ENCODE results near the gene TNRC18.

The TNRC18 gene

GRCh38 chr7:5435291-5436002, 11.8 kb upstream of the TNRC18 start:
- DNase-seq (ENCODE audit: low read depth): no peak

GRCh38 chr7:5433181-5433580, 9.5 kb upstream of the TNRC18 start:
- TF ChIP-seq CTCF (conservative IDR thresholded peaks at IDR 0.05; ENCODE audit: control insufficient read depth, insufficient read depth, low read depth, low read length): no peak
- DNase-seq (ENCODE audit: low read depth): no peak

More at GRCh38 chr7:5435291-5436002, 11.8 kb upstream of the TNRC18 start:
- H3K4me3 ChIP-seq (ENCODE audit: control insufficient read depth, low read depth, low read length): no peak overlapping the region
- no peak for TF ChIP-seq CTCF (conservative IDR thresholded peaks at IDR 0.05; ENCODE audit: control insufficient read depth, insufficient read depth, low read depth, low read length)

GRCh38 chr7:5432691-5433090, 9.1 kb upstream of the TNRC18 start:
- no peak for TF ChIP-seq CTCF (conservative IDR thresholded peaks at IDR 0.05; ENCODE audit: control insufficient read depth, insufficient read depth, low read depth, low read length)
- H3K4me3 ChIP-seq (ENCODE audit: control insufficient read depth, low read depth, low read length): no peak overlapping the region
- no peak for DNase-seq (ENCODE audit: low read depth)

More at GRCh38 chr7:5433181-5433580, 9.5 kb upstream of the TNRC18 start:
- no peak overlapping the region for H3K4me3 ChIP-seq (ENCODE audit: control insufficient read depth, low read depth, low read length)

- H3K4me3 ChIP-seq (ENCODE audit: control insufficient read depth, low read depth, low read length): no peak overlapping the region
- no peak for TF ChIP-seq CTCF (conservative IDR thresholded peaks at IDR 0.05; ENCODE audit: control insufficient read depth, insufficient read depth, low read depth, low read length)
- DNase-seq (ENCODE audit: low read depth): no peak
Observed at GRCh38 chr7:5431560-5432015, 8.0 kb upstream of the TNRC18 start.

- DNase-seq (ENCODE audit: low read depth): no peak
- H3K4me3 ChIP-seq (ENCODE audit: control insufficient read depth, low read depth, low read length): no peak overlapping the region
- no peak for TF ChIP-seq CTCF (conservative IDR thresholded peaks at IDR 0.05; ENCODE audit: control insufficient read depth, insufficient read depth, low read depth, low read length)
Observed at GRCh38 chr7:5430612-5430947, 6.9 kb upstream of the TNRC18 start.

GRCh38 chr7:5429857-5430611, 6.4 kb upstream of the TNRC18 start:
- H3K4me3 ChIP-seq (ENCODE audit: control insufficient read depth, low read depth, low read length): peak overlapping the region; percentile 86
- peak; percentile 49 for DNase-seq (ENCODE audit: low read depth)
- no peak for TF ChIP-seq CTCF (conservative IDR thresholded peaks at IDR 0.05; ENCODE audit: control insufficient read depth, insufficient read depth, low read depth, low read length)

Measured in fibroblast of mammary gland (primary cell).